GM21381 (cell line): ENCODE results near the gene NAALADL2.

Source experiments
- ATAC-seq: cut with Tn5 transposase; IDR thresholded peaks from one replicate; pipeline ENCODE4 v1.9.1; 2021; ENCODE audit warnings: mild to moderate bottlenecking, moderate library complexity; ENCODE audit not compliant: unreplicated experiment

NAALADL2 gene

DNA sequence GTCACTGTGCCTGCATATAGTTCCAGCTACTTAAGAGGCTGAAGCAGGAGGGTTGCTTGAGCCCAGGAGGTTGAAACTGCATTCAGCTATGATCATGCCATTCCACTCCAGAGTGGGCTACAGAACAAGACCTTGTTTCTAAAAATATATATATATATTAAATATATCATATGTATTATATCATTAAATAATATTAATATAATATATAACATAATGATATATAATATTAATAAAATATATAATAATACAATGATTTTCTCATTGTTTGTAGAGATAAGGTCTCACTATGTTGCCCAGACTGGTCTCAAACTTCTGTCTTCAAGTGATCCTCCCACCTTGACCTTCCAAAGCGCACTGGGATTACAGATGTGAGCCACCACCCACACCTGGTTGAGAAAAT is 101.8 kb downstream of the NAALADL2 start:
- ATAC-seq, result no peak

DNA sequence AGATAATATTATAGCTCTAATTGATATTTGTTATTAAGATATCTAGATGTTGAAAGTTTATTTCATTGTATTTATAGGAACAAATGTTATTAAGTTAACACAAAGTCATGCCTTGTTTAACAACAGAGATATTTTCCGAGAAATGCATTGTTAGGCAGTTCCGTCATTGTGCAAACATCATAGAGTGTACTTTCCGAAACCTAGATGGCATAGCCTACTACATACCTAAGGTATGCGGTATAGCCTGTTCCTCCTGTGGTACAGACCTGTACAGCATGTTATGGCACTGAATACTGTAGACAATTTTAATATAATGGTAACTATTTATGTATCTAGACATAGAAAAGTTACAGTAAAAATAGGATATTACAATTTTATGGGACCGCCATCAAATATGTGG is 114.3 kb downstream of the NAALADL2 start:
- no peak for ATAC-seq

DNA sequence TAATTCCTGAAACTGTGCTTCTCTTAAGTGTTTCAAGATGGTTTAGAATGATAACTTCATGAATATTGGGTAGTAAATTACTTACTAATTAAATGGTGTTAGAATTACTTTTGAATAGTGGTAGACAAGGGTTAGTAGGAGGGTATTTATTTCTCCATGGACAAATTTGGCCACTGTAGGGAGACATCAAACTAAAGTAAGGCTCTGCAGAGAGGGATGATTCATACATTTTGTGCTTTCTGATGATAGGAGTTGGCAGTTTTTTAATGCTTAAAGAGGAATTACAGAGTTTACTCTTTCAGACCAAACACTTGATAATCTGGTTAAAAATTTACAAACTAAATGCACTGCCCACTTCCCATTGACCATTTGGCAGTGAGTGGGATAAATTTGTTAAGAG is 127.6 kb downstream of the NAALADL2 start:
- no peak for ATAC-seq

DNA sequence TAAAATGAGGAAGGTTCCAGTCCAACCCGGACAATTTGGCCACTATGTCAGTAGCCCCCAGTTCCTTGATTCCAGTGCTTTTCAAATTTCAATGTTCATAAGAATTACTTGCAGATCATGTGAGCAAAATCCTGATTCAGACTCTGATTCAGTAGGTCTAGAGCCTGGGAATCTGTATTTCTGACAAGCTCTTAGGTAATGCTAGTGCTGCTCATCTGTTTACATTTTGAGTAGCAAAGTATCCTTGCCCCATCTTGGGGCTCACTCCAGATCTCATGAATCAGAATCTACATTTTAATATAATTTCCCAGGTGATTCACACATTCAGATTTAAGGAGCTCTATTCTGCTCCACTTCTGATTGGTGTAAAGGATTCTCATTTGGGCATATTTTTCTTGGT is 142.0 kb downstream of the NAALADL2 start:
- ATAC-seq, result no peak

DNA sequence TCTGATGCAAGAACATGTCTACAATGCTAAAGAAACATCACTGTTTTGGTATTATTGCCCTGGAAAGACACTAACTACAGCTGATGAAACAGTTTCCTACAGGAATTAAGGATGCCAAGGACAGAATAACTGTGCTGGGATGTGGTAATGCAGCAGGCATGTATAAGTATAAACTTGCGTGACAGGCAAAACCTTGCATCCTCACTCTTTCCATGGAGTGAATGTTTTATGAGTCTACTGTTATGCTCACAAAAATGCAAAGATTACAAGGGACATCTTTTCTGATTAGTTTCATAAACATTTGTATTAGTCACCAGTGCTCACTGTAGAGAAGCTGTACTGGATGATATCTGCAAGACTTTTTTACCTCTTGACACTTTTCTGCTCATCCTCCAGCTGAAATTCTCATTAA is 143.6 kb downstream of the NAALADL2 start:
- ATAC-seq, result no peak

DNA sequence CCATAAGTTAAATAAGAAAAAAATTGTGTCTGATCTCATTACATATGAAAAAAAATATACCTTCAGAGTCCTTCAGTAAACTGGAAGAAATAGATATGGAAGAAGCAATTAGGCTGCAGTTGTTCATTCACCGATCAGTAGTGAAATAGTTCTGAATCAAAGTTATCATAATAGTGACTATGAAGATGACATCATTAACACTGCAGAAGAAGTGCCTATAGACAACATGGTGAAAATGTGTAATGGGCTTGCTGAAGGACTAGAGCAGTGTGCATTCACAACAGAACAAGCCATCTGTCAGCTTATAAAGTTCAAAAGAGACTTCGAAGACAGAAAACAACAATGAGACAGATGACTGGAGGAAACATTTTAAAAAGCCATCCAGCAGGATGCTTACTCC is 144.5 kb downstream of the NAALADL2 start:
- ATAC-seq, result no peak

DNA sequence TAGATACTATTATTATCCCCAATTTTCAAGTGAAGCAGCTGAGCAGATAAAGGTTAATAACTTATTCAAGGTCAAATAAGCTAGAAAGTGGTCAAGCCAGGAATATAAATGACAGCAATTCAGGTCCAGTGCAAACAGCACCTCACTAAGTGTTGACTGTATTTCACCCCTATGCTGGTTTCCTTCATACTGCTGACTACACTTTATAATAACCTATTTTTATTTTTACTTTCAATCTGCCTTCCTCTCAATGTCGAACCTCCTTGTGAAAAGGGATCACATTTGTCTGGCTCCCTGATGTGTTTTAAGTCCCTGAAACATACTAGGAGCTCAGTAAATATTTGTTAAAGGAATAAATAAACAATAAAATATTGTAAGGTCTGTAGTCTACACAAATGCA is 146.1 kb downstream of the NAALADL2 start:
- no peak for ATAC-seq

DNA sequence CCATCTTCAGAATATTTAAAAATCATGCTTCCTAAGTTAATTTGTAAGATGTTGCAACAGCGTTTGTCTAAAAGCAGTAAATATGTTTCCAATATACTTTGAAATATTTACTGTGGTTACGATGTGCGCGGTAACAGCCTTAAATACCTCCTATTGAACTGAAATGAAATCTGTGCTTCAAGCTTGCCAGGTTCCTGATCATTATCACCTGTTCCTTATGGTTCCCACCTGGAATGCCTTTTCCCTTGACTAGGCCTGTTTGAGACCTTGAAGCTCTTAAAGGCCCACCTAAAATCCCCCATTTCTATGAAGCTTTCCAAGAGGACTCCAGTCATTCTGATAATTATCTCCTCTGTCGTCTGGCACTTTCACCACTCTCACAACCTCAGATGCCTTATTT is 146.7 kb downstream of the NAALADL2 start:
- no peak for ATAC-seq

DNA sequence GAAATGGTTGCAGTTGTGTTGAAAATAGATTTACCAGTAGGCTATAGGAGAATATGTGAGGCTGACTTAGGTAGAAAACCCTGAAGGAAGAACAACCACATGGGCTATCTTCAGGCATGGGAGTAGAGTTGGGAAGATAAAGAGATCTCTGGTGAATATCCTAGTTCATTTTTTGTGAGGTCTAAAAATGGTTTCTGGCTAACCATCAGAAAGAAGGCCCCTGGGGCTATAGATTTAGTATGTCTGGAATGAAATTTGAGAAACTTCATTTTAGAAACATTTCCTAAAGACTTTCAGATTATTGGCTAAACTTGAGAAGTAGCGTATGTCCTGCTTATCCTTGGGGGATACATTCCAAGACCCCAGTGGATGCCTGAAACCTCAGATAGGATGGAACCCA is 148.2 kb downstream of the NAALADL2 start:
- ATAC-seq, result no peak

DNA sequence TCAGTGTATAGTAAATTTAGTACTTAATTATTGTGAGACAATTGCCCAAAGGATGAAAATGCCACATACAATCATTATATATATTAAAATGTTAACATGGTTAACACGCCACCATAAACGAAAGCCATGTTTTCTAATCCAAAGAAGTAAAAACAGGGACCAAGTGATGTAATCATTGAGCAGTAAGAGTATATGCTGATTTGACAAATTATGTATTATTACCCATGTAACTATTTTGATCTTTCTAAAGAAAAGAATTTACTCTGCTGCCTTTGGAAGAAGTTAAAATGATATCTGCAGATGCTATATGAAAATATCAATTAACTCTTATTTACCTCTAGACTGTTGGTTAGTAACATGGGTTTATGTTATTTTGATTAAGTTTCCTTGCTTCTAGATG is 150.2 kb downstream of the NAALADL2 start:
- no peak for ATAC-seq

DNA sequence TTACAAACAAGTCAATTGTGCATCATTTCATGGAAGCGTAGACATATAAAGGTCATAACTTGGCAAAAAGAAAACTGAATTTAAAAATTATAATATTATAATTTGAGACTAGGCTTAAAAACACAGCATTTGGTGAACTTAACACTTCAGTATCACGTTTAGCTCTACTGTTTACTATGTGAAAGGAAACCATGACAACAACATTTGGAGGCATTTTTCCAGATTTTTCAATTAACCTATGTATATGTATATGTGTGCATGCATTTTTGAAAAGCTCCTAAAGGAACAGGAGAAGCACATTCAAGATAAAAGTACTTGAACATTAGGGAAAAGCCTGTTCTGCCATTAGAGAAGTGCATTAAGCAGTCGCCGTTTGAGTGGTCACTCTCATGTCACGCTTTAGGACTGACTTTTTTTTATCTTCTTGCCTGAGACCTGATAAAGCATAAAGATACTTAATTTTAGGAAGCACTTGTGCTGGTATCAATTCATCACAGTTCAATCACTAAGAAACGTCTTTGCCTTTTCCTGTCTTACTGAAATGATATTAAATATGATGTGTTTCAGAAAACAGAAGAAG is 156.0 kb downstream of the NAALADL2 start:
- ATAC-seq, result no peak

DNA sequence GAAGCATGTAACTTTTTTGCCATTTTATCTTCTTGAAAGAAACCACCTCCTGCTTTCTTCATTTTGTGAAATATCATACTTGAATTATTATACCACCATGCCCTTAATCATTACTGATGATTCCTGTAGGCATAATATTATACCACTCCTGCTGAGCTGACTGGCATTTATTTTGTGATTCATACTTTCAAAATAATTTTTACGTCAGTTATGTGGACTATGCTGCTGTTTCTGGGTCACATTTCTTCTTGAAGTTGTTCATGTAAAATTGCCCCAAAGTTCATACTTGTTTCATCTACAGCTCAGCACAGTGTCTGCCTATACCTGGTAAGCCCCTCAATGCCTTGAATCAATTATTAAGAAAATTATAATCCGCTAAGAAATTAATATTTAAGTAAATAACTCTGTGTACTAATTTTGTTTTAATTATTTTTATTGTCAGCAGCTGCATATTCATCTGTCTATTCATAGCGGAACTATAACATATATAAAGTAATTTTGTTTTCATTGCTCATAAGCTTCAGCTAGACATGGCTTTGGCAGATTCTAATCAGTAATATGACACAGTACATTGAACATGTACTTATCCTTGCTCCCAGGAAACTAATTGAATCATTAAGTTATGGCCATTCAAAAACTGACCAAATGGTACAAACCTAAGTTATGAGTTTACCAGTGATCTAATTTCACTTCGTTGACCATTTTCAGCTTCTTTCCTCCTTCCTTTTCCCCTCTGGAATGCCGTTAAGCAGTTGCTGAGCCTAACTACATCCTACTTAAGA is 160.0 kb downstream of the NAALADL2 start:
- ATAC-seq, result no peak

DNA sequence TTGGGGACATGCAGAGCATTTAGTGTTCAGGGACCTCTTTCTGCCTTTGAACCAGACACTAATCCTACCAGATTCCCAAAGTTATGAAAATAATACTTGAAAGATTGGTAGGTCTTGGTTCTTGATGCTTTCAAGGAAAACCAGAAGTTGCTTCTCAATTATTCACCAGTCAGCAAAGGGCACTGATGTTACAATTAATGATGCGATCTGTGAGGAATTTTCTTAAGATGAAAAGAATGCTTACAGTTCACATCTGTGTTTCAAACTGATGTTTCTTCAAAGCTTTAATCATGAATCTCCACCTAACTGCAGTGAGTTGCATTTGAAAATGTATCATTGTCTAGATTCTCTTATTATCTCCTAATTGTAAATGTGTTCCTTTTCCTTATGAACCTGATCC is 161.0 kb downstream of the NAALADL2 start:
- ATAC-seq, result no peak

DNA sequence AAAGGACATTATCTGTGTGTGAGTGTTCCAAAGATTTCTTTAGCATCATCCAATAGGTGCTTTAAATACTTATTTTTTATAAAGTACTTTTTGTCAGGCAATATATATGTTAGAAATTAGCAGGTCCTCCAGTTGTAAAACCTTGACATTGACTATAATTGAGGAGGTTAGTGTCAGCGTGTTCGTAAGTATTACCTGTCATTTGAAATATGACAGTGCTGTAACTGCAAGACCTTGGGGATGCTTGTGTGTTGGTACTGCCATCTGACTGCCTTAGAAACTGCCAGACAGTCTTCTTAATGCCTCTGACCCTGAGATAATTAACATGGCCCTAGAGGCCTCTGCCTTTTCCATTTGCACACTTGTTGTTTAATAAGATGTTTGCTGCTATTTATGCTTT is 170.7 kb downstream of the NAALADL2 start:
- no peak for ATAC-seq

DNA sequence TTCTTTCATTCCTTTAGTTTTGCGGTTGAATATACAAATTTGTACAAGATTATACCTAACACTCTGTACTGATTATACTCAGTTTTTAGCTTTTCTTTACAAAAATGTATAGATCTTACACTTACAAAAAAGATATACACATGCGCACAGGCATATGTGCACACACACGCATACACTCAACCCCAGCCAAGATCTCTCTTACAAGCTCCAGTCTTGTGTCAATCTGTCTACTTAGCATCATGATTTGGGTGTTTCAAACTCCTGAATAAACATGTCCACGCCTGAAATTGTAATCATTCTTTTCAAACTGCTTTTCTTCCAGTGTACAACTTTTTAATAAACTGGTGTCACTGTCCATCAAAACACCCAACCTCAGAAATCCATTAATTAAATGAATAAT is 180.7 kb downstream of the NAALADL2 start:
- no peak for ATAC-seq

DNA sequence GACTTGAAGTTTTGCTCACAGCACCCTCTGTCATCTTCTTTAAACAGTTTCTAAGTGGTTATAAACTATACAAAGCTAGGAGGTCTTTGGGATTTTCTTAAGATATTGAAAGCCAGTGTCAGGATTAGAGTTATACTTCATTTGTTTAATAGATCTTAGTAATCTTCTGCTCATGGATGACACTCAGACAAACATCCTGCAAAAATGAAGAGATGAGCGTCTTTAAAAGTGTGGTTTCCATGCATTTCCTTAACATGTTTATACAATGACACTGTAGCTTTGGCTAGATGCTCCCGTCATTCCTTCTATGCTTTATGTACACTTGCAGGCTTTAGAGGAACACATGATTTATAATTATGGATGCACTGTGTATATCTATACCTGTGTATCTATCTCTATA is 182.2 kb downstream of the NAALADL2 start:
- no peak for ATAC-seq

DNA sequence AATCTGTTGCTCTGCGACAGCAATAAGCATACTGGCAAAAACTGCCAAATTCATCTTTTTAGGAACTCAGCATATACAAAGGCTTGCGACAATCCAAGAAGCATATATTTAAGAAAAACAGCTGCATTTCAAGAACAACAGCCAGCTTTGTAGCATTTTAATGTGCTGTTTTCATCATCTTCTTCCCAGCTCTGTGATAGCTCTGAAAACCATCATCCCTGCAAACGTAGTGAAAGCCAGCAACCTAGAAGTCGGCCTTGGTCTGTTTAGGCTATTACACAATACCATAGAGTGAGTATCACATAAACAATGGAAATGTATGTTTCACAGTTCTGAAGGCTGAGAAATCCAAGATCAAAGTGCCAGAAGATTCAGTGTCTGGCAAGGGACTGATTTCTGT is 187.5 kb downstream of the NAALADL2 start:
- no peak for ATAC-seq

DNA sequence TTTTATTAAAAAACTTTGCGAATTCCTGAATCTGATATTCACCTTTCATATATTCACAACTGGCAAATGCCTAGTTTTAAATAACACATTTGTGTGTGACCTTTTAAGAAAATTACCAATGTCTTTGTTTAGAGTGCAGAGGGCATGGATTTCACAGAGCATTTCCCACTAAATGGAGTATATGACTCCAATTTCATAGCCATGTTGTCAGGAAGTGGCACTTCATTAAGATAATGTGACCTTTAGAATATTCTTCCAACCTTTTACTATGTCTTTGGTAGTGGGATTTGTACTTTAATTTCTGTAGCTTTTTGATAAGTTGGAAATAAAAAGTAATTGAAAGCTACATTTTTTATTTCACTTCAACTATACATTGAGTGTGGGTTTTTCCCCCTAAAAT is 188.7 kb downstream of the NAALADL2 start:
- ATAC-seq, result no peak

DNA sequence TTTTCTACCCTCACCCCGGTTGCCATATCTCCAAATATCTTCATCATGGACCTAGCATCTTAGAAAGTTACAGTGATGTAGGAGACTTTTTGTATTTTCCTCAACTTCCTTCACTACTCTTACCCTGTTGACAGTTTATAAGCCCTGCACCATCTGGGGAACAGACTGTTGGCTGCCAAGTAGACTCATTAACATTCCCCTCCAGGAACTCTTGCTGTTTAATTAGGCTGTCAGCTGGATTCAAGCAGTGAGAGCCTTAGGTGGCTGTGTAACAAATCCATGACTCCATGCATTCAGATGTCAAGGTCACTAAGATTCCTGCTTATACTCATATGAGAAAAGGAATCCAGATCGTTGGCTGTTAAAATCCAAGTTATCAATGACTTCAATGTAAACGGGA is 198.3 kb downstream of the NAALADL2 start:
- ATAC-seq, result no peak

DNA sequence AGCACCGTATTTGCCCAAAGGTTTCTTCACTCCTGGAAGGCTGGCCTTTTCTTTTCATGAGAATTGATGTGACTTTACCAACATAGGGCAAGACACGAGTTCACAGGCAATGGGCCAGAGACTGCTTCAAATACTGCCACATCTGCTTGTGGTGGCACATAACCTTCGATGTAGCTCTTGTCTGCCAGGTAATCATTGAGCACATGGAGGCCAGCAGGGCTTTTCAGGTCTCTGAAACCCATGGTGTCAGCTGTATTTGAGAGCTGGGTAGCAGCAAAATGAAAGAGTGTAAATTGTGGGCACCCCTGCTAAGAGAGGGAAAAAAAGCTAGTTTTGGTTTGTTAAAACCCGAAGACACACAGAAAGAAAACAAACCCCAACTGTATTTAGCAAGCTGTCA is 200.7 kb downstream of the NAALADL2 start:
- no peak for ATAC-seq

DNA sequence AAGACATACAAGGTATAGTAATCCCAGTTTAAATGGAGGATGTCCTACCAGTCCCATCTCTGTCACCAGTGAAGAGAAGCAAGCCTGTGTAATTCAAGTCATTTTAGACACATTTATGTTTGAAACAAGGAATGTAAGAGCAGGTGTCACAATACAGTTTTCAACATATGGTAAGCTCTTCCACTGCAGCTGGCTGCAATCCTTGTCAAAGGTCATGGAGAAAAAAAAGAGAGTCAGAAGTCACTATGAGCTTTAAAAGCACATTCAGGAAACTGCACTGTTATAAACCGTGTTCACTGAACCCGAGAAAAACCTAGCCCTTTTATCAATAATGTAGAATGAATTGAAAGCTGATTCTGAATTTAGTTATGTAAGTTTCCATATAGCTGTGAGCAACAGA is 206.4 kb downstream of the NAALADL2 start:
- no peak for ATAC-seq

DNA sequence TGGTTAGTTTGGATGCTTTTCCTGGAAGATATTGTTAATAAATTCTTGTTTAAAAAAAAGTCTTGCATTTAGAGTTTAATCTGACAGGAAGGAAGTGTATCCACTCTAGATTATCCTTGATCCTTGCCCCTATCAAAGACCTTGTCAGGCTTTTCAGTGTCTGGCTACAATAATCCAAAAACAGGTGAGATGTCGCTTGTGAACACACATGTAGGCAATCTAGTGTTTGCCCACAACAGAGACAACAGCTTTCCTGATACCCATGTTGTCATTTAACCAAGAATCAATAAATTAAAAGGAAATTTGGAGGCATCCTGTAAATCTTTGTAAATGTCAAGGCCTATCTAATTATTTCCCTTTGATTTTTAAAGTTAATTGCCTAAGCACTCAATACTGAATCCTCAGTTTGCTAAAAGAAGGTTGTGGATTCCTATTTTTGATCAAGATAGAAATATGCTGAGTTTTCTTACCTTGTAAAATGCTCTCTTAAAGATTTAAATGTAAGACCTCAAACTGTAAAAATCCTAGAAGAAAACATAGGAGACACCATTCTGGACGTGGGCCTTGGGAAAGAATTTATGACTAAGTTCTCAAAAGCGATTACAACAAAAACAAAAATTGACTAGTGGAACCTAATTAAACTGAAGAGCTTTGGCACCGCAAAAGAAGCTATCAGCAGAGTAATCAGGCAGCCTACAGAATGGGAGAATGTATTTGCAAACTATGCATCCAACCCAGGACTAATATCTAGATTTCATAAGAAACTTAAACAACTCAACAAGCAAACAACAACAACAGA is 207.7 kb downstream of the NAALADL2 start:
- no peak for ATAC-seq
